Fibroblast of gingiva (primary cell): ENCODE data around the gene KCTD19.

Source experiments
- DNase-seq: peaks from one replicate; pipeline ENCODE4 v3.0.0-alpha.2; 2011; ENCODE audit warnings: low read depth

The KCTD19 gene

DNA sequence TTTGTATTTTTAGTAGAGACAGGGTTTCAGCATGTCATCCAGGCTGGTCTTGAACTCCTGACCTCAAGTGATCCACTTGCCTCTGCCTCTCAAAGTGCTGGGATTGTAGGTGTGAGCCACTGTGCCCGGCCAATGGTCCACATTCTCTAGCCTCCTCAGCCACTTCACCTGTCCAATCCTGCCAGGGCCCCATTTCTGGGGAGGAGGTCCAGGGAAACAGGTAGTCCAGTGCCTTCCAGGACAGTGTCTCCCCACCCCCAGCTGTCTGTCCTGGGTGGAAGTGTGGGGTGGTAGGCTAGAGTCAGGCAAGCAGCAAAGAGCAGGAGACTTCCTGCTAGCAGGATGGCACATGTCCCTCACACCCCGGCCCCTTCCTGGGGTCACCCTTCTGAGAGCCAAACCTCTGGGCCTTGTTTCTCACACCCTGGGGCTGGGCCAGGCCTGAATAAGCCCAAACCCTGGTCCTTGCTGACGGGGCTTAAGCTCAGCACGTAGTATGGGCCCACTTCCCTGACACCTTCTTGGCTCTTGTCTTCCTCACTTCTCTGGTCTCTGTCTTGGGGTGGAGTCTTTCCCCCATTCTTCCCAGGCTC lies 84.3 kb downstream of the KCTD19 start:
- DNase-seq, result no peak

DNA sequence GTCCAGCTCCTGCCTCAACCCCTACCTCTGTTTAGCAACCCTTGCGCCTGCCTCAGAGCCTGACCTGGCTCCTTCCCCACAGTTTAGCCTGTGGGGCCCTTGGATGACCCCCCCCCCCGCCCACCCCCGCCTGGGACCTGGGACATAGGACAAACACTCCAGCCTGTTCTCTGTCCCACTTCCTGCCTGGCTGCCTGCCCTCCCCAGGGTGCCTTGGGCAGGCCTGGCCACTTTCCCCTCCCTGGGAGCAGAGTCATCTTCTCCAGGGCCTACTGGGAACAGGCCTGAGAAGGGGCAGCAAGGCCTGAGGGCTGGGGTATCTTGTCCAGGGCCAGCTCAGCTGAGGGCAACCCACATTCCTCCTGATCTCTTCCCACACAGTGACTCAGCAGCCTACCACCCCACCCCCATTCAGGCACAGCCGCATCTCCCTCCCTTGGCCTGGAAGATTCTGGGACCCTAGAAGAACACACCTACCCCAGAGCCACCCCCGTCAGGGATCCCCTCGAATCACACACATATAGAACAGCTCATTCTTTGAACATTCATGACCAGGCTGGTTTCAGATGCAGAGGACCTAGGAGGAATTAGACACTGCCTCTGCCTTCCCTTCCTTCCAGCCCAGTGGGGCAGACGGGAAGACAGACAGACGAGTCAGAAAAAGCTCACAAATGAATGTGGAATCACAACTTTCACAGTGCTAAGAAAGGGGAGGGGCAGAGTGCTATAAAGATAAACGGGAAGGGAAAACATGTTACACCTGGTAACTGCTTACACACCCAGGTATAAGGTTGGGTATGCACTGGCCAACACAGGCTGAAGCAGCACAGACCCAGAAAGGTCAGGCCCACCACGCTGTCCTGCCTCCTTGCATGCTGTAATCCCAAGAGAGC lies 85.3 kb downstream of the KCTD19 start:
- peak; percentile 91 for DNase-seq

DNA sequence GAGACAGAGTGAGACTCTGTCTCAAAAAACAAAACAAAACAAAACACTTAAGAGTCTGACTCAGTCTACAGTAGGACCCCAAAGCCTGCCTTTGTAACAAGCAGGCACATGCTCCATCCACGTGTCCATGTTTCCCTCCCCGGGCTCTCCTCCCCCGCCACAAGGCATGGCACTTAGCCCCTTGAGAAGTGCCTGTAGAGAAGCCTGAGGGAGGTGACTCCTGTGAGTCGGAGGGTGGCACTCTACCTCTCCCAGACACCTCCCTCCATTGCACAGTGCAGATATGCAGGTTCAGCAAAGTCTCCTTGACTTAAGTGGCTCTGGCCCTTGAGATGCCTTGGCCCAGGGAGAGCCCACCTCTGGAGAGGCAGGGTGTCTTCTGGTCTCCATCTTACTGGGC lies 86.0 kb downstream of the KCTD19 start:
- no peak for DNase-seq
